ENCODE measurements around the gene PAX5.

PAX5 gene

GRCh38 chr9:37026113-37026930, 7.7 kb downstream of the PAX5 start:
- peak in 1 of 2 experiments; percentile 6 for DNase-seq (ENCODE audit: low read depth in 1 of 2, low spot score in 1 of 2)
- in situ Hi-C loops (cut with HindIII; ENCODE audit: low pct_unique_long_range_greater_than_20kb, low sequenced_read_pairs), result no loop called here

GRCh38 chr9:37025823-37026112, 8.3 kb downstream of the PAX5 start:
- in situ Hi-C loops (cut with HindIII; ENCODE audit: low pct_unique_long_range_greater_than_20kb, low sequenced_read_pairs), result no loop called here

More at GRCh38 chr9:37026113-37026930, 7.7 kb downstream of the PAX5 start:
- no peak for TF ChIP-seq JUND (IDR thresholded peaks at IDR 0.05; ENCODE audit: low read depth)

GRCh38 chr9:37025071-37025822, 8.8 kb downstream of the PAX5 start:
- TF ChIP-seq JUND (IDR thresholded peaks at IDR 0.05; ENCODE audit: low read depth), result no peak
- in situ Hi-C loops (cut with HindIII; ENCODE audit: low pct_unique_long_range_greater_than_20kb, low sequenced_read_pairs), result no loop called here
- DNase-seq (ENCODE audit: low read depth in 1 of 2, low spot score in 1 of 2), result no peak

More at GRCh38 chr9:37025823-37026112, 8.3 kb downstream of the PAX5 start:
- DNase-seq (ENCODE audit: low read depth in 1 of 2, low spot score in 1 of 2), result no peak
- no peak for TF ChIP-seq JUND (IDR thresholded peaks at IDR 0.05; ENCODE audit: low read depth)

GRCh38 chr9:37017546-37017945, 16.5 kb downstream of the PAX5 start:
- DNase-seq (ENCODE audit: low read depth in 1 of 2, low spot score in 1 of 2), result no peak
- in situ Hi-C loops (cut with HindIII; ENCODE audit: low pct_unique_long_range_greater_than_20kb, low sequenced_read_pairs), result no loop called here
- TF ChIP-seq JUND (IDR thresholded peaks at IDR 0.05; ENCODE audit: low read depth), result no peak

- no peak for DNase-seq (ENCODE audit: low read depth in 1 of 2, low spot score in 1 of 2)
- in situ Hi-C loops (cut with HindIII; ENCODE audit: low pct_unique_long_range_greater_than_20kb, low sequenced_read_pairs), result no loop called here
- TF ChIP-seq JUND (IDR thresholded peaks at IDR 0.05; ENCODE audit: low read depth), result no peak
These were observed 22.5 kb downstream of the PAX5 start for GRCh38 chr9:37011530-37011929.

GRCh38 chr9:37010976-37011375, 23.1 kb downstream of the PAX5 start:
- in situ Hi-C loops (cut with HindIII; ENCODE audit: low pct_unique_long_range_greater_than_20kb, low sequenced_read_pairs), result no loop called here
- TF ChIP-seq JUND (IDR thresholded peaks at IDR 0.05; ENCODE audit: low read depth), result no peak
- no peak for DNase-seq (ENCODE audit: low read depth in 1 of 2, low spot score in 1 of 2)

- TF ChIP-seq JUND (IDR thresholded peaks at IDR 0.05; ENCODE audit: low read depth), result no peak
- no peak for DNase-seq (ENCODE audit: low read depth in 1 of 2, low spot score in 1 of 2)
- in situ Hi-C loops (cut with HindIII; ENCODE audit: low pct_unique_long_range_greater_than_20kb, low sequenced_read_pairs), result no loop called here
These were observed 23.9 kb downstream of the PAX5 start for GRCh38 chr9:37010180-37010579.

GRCh38 chr9:37007295-37007694, 26.8 kb downstream of the PAX5 start:
- in situ Hi-C loops (cut with HindIII; ENCODE audit: low pct_unique_long_range_greater_than_20kb, low sequenced_read_pairs), result no loop called here
- DNase-seq (ENCODE audit: low read depth in 1 of 2, low spot score in 1 of 2), result no peak
- TF ChIP-seq JUND (IDR thresholded peaks at IDR 0.05; ENCODE audit: low read depth), result no peak

GRCh38 chr9:37005517-37006140, 28.4 kb downstream of the PAX5 start:
- in situ Hi-C loops (cut with HindIII; ENCODE audit: low pct_unique_long_range_greater_than_20kb, low sequenced_read_pairs), result no loop called here
- no peak for TF ChIP-seq JUND (IDR thresholded peaks at IDR 0.05; ENCODE audit: low read depth)
- DNase-seq (ENCODE audit: low read depth in 1 of 2, low spot score in 1 of 2), result no peak

- in situ Hi-C loops (cut with HindIII; ENCODE audit: low pct_unique_long_range_greater_than_20kb, low sequenced_read_pairs), result no loop called here
- no peak for DNase-seq (ENCODE audit: low read depth in 1 of 2, low spot score in 1 of 2)
- TF ChIP-seq JUND (IDR thresholded peaks at IDR 0.05; ENCODE audit: low read depth), result no peak
These were observed 29.6 kb downstream of the PAX5 start for GRCh38 chr9:37004424-37004935.

- no peak for TF ChIP-seq JUND (IDR thresholded peaks at IDR 0.05; ENCODE audit: low read depth)
- DNase-seq (ENCODE audit: low read depth in 1 of 2, low spot score in 1 of 2), result no peak
- in situ Hi-C loops (cut with HindIII; ENCODE audit: low pct_unique_long_range_greater_than_20kb, low sequenced_read_pairs), result no loop called here
These were observed 31.5 kb downstream of the PAX5 start for GRCh38 chr9:37002413-37003217.

- no peak for TF ChIP-seq JUND (IDR thresholded peaks at IDR 0.05; ENCODE audit: low read depth)
- in situ Hi-C loops (cut with HindIII; ENCODE audit: low pct_unique_long_range_greater_than_20kb, low sequenced_read_pairs), result no loop called here
- no peak for DNase-seq (ENCODE audit: low read depth in 1 of 2, low spot score in 1 of 2)
These were observed 32.0 kb downstream of the PAX5 start for GRCh38 chr9:37002036-37002412.
